HG02623 (cell line): ENCODE results near the gene COBL.

Experiments used
- ATAC-seq: cut with Tn5 transposase; IDR thresholded peaks from one replicate; pipeline ENCODE4 v1.9.1; 2021; ENCODE audit warnings: moderate library complexity; ENCODE audit not compliant: unreplicated experiment

COBL gene

DNA sequence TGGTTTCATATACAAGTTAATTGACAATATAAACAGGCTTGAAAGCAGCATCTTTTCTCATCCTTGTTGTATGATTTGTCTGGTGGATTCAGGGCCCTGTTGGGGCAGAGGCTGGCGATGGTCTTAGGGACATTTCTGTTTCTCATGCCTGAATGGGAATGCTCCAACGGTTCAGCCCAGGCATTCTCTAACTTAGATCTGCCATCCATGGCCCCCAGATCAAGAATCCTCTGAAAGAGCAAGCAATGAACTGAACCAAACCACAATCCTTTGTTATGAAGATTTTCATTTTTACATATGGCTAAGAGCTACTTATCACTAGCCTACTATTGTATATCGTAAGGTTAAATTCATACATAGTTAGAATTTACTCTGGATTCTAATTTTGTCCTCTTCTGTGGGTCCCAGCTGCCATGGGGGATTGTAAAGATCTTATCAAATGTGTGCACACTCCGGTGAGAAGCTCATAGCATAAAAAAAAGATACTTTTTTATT, 163.9 kb downstream of the COBL start:
- no peak for ATAC-seq

DNA sequence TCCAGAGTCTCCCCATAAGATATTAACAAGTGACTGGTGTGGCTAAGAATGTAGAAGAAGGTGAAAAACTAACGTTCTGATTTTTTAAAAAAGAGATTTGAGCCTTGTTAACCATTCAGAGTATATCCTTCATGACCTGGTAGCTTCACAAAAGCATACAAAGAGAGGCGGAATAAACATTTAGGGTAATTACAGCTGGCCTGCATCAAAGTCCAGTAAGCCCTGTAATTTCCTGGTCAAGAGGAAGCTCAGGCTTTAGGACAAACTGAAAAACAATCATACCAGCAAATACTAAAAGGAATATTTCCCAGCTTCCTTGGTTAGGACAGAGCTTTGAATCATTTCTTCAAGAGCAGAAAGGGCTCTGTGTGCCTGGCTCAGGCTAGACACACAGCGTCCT, 165.2 kb downstream of the COBL start:
- no peak for ATAC-seq

DNA sequence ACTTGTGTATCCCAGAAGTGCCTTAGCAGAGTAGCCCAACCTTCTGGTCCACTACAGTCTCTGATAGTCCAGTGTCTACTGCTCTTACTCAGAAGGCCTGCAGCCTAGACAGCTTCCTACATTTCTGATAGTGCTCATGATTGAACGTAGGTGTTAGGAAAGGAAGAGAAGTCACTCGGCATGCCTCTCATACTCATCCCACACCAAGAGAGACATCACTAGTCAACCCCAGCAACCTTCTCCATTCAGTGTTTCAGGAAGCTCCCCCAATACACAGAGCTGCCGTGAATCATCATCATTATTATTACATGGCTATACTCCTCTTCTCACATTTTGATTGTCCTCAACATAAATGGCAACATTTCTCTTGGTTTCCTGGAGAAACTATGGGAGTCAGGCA, 166.4 kb downstream of the COBL start:
- ATAC-seq = no peak

DNA sequence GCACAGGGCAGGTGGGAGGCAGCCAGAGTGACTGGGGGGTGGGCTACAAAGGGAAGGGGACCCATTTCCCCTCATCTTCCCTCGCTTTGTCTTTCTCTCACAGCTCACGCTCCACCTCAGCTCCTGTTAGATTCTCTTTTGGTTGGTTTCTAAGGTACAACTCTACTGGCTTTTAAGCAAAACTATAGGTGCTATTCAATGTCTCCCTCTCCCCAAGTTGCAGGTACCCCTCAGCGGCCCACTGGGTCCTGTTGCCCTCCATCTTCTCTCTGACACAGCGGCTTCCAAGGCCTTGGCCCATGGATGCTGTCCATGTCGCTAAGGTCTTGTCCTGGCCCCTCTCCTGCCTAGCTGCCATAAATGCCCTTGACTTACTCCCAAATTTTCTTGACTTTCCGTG, 168.4 kb downstream of the COBL start:
- ATAC-seq = no peak

GRCh38 chr7:51146816-51147586, 169.6 kb downstream of the COBL start:
- ATAC-seq = no peak

DNA sequence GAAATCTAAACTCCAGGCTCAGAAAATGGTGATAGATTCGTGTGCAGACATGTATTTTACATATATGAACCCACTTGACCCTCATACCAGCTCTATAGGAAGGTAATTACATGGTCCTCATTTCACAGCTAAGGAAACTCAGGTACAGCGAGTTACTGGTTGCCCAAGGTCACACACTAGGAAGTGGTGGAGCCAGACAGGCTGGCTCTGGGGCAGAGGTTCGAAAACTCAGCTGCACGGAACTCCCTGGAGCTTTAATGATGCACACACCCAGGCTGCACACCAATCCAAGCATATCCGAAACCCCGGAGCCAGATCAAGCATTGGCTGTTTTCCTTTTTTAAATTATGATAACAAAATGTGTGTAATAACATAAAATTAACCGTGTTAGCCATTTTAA, 172.4 kb downstream of the COBL start:
- no peak for ATAC-seq

DNA sequence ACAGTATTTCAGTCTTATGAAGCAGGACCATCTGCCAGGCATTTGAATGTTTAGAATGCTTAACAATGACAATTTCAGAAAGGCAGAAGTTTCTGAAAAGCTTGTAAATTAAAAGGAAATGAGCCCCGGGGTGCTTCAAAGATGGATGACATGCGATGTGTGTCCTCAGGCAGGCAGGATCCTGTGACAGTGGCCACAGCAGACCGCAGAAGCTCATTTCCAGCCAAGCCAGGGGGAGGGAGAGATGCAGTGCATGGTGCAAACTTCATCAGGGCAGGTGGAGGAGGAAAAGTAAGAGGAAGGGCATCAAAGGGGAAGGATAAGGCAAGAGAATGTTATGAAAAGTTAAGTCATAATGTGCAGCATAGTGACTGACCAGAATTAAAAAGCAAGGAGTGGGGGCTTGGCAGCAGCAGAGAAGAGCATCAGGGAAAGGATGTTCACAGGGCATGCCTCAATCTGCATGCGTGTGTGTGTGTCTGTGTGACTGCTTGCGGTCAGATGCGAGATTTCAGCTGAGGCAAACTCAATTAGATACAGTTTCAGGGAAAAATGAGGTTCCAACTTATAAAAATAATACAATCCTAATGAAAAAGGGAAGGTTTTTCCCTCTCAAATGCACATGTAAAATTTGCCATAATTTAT, 173.7 kb downstream of the COBL start:
- ATAC-seq = no peak

GRCh38 chr7:51141451-51142003, 175.1 kb downstream of the COBL start:
- no peak for ATAC-seq

DNA sequence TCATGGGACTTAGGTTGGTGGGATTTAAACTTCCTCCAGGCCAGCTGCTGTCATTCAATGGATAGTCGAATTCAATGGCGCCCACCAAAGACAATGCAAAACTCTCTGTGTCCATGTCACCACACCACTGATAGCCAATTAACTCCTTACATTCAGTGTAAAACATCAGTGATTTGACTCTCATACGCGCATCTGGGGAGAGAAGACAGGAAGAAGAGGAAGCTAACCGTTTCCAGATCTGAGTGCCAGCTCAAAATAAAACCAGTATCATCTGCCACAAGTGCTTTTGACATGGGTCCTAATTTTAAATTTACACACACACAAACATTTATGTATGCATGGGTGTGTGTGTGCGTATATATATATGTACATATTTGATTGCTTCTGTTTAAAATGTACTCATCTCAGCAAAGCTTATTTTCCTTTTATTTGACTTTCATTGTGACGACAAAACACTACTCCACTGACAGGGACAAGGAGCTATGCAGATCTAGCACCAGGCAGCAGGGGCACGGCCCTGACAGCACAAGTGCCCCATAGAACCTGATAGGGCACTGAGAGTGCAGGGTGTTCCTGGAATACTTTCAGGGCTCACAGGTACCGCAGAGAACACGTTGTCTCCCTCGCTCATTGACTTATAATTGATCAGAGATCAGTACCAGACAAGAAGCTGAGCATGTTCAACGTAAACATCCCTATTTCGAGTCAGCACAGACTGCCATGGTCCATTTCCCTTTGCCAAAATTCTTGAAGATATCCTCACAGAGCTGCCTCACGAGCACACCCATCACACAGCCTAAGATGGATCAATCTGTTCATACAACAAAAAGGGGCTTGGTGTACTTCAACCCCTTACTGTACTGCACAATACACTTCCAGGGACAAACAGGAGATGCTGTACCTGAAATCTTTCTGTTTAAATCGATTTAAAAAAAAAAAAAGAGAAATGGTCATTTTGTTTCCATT, 176.1 kb downstream of the COBL start:
- no peak for ATAC-seq

- no peak for ATAC-seq
Observed at GRCh38 chr7:51139796-51140195, 176.8 kb downstream of the COBL start.

DNA sequence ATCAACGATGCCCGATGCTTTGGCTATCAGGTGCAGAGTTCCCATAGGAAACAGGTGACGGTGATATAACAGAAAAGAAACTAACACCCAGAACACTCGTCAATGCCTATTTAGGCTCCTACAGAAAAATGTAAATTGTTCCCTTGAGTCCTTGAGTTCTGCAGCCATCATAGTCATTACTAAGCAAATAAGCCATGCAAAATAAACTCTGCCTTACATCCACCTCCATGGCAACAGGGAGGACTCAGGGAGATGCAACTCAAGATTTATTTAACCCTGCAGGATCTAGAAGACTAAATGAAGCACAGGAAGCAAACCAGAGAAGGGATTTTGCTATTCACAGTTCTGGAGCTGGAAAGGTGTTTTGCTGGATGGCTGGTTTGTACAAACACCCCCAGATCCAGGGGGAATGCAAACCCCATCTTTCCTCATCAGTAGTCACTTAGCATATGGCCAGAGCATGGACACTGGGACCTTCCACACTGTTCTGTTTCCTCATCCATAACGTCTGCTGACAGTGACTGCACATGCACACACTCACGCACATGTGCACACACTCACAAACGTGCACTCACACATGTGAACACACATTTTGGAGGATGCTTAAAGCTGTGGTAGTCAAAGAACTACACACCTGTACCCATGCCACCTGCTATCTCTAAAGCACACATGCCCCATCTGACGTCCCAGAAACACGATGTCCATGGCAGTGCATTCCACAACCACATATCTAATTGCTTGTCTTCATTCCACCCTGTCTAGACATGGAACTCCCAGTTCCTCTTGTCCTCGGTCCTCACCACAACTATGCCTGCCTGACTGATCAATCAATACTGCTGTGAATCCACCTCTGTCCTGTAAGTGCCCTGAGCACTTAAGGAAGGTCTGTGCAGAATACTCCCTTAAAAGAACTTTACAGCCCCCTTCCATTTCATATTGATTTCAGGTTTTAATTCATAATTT, 178.2 kb downstream of the COBL start:
- no peak for ATAC-seq

GRCh38 chr7:51135576-51135975, 181.0 kb downstream of the COBL start:
- ATAC-seq = no peak

- no peak for ATAC-seq
Observed at GRCh38 chr7:51134013-51134441, 182.6 kb downstream of the COBL start.

DNA sequence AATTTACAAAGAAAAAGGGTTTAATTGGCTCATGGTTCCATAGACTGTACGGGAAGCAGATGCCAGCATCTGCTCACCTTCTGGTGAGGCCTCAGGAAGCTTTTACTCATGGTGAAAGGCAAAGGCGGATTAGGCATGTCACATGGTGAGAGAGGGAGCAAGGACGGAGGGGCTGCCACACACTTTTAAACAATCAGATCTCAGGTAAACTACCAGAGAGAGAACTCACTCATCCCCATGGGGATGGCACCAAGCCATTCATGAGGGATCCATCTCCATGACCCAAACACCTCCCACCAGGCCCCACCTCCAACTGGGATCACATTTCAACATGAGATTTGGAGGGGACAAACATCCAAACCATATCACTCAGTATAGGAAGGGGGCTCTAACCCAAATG, 183.9 kb downstream of the COBL start:
- ATAC-seq = no peak

- no peak for ATAC-seq
Observed at GRCh38 chr7:51129527-51130472, 186.8 kb downstream of the COBL start.

DNA sequence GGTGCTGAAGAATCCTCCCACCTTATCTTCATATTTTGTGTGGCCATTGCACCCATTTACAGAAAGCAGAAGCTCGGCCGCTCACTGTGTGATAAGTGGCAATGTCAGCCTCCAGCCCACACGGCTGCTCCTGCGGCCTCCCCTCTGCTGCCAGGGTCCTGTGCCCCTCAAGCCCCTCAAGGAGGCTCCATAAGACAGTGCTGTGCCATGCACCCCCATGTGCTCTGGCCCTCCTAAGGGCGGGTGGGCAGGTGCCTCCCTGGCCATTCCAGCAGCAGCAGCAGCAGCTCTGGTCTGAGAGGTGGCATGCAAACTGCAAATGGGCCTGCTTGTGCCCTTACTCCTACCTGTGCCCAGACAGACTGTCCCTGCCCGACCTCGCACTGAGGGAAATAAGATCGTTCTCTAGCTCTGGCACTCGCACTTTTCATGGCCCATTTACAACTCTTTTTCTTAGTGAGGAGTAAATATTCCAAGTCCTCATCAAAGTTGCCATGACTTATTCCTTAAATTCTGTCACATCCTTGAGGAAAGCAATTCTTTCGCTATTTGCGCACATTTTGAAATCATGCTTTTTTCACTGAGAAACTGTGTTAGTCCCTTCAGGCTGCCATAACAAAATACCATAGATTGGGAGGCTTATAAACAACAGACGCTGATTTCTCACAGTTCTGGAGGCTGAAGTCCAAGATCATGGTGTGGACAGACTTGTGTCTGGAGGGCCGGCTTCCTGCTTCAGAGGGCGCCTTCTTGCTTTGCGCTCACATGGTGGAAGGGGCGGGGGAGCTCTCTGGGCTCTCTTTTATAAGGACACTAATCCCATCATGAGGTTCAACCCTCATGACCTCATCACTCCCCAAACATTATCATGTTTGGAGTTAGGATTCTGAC, 187.8 kb downstream of the COBL start:
- ATAC-seq = no peak

GRCh38 chr7:51127618-51127904, 189.0 kb downstream of the COBL start:
- ATAC-seq = no peak
